NCI-H2107 (cell line): ENCODE data around the gene FAH.

Source experiments
- DNase-seq: peaks from one replicate; lab custom pipeline; 2025; lab: John Stamatoyannopoulos, UW

FAH gene

GRCh38 chr15:80173022-80173759 is 20.4 kb downstream of the FAH start:
- peak; percentile 3 for DNase-seq

DNA sequence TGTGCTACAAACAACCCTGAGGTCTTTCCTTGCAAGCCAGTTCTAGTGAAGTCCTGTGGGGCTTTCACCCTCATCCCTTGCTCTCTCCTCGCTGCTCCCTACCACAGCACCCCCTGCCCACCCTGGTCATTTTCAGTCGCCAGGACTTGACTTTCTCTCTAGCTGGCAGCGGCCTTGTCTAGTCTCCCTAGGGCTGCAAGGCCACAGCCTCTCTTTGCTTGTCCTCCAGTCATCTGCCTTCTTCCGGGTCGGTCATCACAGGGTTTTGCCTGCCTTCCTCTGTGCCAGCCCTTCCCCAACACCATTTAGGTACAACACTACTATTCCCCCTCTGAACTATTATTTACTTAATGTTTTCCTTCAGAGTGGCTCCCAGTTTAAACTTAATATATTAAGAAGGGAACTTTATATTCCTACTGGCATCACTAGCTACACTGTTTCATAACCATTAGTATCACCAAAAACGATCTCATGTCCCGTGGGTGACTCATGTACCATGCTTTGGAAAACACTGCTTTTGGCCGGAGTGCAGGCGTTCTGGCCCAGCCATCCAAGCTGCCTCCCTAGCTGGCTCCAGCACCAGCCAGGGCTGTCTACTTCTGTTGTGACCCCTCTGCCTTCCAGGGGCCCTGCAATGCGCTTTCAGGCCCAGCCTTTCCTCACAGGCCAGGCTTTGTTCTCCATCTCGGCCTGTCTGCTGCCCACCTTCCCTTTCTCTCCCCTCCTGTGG is 21.4 kb downstream of the FAH start:
- no peak for DNase-seq

GRCh38 chr15:80175436-80175835 is 22.6 kb downstream of the FAH start:
- DNase-seq = no peak

- no peak for DNase-seq
These were observed 23.6 kb downstream of the FAH start for GRCh38 chr15:80176443-80176842.

- DNase-seq = no peak
These were observed 24.4 kb downstream of the FAH start for GRCh38 chr15:80177156-80177555.

DNA sequence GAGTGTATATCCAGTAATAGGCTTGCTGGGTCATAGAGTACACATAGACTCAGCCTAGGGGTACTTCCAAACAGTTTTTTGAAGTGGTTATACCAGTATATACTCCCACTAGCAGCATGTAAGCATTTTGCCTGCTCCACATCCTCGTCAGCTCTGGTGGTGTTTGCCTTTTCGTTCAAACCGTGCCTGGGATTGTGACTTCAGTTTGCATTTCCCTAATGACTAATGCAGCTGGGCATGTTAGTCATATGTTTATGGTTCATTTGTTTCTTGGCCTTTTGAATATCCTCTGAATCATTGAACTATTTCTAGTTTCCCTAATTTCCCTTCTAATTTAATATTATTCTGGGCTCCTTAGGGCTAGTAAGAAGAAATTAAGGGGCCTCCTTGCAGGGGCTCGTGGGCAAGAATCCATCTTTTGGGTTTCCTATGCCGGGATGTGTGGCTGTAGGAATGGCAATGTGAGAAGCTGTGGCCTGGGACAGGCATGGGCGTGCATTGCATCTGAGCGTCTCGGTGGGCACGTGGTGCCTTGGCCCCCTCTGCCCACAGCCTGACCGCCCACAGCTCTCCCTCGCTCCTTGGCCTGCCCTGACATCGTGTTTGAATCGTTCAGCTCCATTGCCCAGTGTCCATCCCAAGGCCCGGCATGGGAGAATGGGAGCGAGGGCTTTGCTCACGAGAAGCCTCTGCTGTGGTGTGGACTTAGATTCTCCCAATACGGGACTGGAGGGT is 26.4 kb downstream of the FAH start:
- no peak for DNase-seq

DNA sequence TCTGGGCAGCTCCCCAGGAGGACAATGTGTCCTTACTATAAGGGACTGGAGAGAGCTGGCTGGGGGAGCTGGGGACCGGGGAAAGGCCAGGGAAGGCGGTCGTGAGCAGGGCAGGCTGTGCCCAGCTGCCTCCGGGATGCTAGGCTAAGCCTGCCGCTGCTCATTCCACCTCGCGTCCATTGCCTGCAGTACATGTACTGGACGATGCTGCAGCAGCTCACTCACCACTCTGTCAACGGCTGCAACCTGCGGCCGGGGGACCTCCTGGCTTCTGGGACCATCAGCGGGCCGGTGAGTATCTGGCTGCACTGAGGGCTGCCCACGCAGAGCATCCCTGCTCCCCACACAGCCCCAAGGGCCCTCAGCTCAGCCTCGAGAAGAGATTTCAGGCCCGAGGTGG is 27.1 kb downstream of the FAH start:
- DNase-seq = no peak

GRCh38 chr15:80180468-80180867 is 27.7 kb downstream of the FAH start:
- no peak for DNase-seq

DNA sequence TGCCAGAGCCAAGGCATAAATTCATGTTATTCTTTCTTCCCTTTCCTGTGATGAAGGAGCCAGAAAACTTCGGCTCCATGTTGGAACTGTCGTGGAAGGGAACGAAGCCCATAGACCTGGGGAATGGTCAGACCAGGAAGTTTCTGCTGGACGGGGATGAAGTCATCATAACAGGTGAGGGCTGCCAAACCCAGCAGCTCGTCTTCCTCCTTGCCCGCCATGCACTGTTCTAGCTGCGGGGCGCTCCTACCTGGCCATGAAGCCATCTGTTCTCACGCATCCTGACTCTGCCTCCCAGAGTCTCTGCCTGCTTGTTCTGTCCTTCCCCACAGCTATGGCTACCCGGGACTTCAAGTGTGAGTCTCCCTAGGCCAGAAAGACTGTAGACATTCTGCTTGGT is 28.2 kb downstream of the FAH start:
- no peak for DNase-seq

DNA sequence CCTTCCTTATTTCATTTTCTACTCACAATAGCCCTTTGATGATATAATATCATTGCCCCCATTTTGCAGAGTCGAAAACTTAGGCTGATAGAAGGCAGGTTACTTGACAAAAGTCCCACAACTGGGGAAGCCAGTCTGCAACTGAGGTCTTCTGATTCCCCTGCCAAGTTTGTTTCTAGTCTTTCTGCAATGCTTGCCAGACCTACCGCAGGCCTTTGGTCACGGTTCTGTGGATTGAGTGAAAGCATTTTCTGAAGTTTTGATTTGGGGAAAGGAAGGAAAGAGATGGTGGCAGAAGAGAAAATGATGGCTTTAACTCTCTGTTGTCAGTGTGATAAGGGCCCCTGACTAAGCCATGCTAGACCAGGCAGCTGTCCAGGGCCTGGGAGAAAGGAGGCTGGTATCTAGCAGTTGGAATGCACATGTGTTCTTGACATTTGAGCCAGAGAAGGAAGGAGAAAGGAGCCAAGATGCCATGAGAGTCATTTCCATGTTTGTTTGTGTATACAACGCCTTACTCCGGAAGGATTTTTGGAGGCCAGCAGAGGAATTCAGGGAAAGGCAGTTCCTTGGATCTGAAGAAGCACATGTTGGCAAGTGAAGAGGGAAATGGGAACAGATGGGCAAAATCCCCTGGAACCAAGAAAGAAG is 29.9 kb downstream of the FAH start:
- DNase-seq = no peak

GRCh38 chr15:80183306-80183705 is 30.5 kb downstream of the FAH start:
- DNase-seq = no peak

DNA sequence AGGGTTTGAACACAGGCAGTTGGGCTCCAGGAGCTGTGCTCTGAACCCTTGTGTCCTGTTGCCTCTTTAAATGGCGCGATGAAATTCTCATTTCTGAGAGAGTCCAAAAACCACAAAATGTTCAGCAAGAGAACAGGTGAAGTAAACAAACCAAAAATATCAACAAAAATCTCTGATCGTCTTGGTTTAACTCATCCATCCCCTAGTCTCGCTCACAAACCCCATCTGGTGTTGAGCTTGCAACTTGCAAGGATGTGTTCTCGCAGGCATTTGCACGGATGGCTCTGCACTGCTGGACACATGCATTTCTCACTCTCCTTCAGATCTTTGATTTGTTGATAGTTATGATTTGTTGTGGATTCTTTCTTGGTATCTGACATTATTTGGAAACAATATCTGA is 31.1 kb downstream of the FAH start:
- no peak for DNase-seq

DNA sequence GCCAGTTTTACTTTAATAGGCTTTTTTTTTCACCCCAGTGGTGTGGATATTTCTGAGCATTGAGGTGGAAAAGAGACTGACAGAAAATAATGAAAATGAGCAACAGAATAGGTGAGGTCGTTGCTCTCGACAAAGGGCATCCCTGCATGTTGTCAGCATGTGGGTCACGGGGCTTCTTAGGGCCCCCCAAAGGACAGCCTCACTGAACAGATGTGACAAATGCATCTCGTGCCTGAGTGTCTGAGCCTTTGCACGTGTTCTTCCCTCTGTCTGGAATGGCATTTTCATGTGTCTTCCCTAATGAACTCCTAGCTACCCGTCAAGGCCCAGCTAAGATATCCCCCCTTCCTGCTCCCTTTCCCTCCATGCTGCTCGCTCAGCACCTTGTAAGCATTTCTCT is 31.8 kb downstream of the FAH start:
- no peak for DNase-seq

GRCh38 chr15:80185152-80185551 is 32.4 kb downstream of the FAH start:
- no peak for DNase-seq

DNA sequence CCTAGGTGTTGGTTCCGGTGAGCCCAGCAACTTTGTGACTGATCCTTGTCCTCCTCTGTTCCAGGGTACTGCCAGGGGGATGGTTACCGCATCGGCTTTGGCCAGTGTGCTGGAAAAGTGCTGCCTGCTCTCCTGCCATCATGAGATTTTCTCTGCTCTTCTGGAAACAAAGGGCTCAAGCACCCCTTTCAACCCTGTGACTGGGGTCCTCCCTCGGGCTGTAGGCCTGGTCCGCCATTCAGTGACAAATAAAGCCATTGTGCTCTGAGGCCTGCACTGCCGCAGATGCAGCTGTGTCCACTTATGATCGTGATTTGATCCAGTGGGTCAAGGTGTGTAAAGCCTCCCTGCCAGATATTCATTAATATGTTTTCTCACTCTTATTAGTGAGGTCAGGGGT is 33.3 kb downstream of the FAH start:
- DNase-seq = no peak

DNA sequence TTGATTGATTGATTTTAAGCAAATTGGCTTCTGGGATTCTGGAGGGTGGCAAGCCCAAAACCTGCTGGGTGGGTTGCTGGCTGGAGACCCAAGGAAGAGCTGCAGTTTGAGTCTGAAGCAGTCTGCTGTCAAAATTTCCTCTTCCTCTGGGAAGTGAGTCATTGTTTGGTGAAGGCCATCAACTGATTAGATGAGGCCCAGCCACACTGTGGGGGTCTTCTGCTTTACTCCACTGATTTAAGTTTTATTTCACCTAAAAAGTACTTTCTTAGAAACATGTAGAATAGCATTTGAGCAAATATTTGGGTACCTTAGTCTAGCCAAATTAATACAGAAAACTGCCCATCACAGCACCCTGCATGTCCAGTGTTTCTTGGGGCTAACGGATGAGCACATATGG is 33.8 kb downstream of the FAH start:
- DNase-seq = no peak

DNA sequence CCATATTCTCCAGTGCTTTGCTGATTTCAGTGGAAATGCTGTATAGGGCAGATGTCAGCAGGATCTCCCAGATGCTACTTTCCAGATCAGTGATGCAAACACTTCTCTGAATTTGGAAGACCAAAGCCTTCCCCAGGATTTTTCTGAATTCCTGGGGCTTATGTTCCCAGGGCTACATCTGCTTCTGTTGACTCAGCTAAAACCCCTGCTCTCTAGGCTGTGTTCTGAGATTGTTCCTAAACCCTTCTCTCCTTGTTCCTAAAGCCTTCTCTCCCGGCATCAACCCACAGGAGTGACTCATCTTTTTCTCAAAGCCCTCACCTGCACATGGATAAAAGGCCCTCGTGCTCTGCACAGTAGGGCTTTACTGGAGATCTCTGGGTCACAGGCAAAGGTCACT is 35.5 kb downstream of the FAH start:
- DNase-seq = no peak

- DNase-seq = no peak
These were observed 38.4 kb downstream of the FAH start for GRCh38 chr15:80191198-80191597.

GRCh38 chr15:80191897-80192595 is 39.2 kb downstream of the FAH start:
- no peak for DNase-seq

GRCh38 chr15:80194186-80194585 is 41.4 kb downstream of the FAH start:
- DNase-seq = no peak

- DNase-seq = no peak
These were observed 42.1 kb downstream of the FAH start for GRCh38 chr15:80194914-80195313.

- DNase-seq = no peak
These were observed 46.6 kb downstream of the FAH start for GRCh38 chr15:80199366-80199765.
